ENCODE results near the gene SRGAP2C.
"Not testable (repeated sequence)": the region's sequence is repeated elsewhere in the genome, so short reads cannot be mapped to it uniquely, and the experiment has no call there.

SRGAP2C gene

GRCh38 chr1:121386319-121386948 lies 201.7 kb downstream of the SRGAP2C start:
- DNase-seq, result not testable (repeated sequence)

GRCh38 chr1:121389895-121390560 lies 205.3 kb downstream of the SRGAP2C start:
- DNase-seq, result not testable (repeated sequence)

DNA sequence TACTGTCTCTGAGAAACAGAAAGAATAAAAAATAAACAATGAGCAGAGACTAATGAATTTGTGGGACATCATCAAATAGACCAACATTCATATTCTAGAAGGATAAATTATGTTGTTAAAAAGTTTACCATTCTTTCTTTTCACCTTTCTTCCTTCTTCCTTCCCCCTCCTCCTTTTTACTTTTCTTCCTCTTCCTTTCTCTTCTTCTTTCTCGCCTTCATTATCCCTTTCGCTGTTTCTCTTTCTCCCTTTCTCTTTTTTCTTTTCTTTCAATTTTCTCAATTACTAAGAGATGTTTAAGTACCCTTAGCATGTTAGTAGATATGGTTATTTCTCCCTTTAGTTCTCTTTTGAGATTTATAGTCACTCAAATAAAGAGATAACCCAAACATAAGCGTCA lies 207.4 kb downstream of the SRGAP2C start:
- DNase-seq, result not testable (repeated sequence)

- peak in 1 of 2 experiments; percentile 39 for DNase-seq
Measured at GRCh38 chr1:121395718-121396201, 211.0 kb downstream of the SRGAP2C start.

DNA sequence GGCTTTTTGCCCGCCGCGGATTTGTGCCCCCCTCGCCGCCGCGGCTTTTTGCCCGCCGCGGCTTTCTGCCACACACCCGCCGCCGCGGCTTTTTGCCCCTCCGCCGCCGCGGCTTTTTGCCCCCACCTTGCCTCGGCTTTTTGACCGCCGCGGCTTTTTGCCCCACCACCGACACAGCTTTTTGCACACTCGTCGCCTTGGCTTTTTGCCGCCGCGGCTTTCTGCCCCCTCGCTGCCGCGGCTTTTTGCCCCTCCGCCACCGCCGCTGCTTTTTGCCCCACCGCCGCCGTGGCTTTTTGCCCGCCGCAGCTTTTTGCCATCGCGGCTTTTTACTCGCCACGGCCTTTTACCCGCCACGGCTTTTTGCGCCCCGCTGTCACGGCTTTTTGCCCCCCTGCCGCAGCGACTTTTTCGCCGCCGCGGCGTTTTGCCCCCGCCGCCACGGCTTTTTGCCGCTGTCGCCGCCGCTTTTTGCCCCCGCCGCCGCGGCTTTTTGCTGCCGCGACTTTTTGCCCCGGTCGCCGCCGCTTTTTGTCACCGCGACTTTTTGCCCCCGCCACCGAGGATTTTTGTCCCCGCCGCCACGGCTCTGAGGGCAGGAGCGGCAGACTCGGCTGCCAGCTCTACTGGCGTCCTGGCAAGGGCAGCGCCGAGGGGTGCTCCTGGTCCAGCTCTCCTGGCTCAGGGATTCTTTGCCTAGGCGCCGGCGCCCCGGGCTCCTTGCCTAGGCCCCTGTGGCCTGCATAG lies 211.7 kb downstream of the SRGAP2C start:
- DNase-seq, result peak in 1 of 2 experiments; percentile 25

DNA sequence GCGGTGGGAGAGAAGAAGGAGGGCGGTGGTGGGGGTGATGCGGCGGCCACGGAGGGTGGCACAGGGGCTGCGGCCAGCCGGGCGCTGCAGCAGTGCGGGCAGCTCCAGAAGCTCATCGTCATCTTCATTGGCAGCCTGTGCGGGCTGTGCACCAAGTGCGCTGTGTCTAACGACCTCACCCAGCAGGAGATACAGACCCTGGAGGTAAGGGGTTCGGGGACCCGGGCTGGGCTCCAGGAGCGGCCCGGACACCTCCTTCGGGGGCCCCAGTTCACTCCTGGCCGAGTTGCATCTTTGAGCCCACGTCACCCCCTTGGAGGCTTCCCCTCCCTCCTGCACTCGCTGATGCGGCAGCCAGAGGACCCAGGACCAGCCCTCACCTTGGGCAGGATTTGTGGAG lies 212.3 kb downstream of the SRGAP2C start:
- DNase-seq, result not testable (repeated sequence)

- not testable (repeated sequence) for DNase-seq
Measured at GRCh38 chr1:121399193-121399592, 214.4 kb downstream of the SRGAP2C start.

DNA sequence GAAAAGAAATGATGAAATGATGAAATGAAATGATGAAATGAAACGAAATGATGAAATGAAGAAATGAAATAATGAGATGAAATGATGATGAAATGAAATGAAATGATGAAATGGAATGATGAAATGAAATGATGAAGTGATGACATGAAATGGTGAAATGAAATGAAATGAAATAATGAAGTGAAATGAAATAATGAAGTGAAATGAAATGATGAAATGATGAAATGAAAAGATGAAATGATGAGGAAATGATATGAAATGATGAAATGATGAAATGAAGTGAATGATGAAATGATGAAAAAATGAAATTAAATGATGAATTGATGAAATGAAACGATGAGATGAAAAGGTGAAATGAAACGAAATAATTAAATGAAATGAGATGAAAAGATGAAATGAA lies 215.3 kb downstream of the SRGAP2C start:
- DNase-seq, result not testable (repeated sequence)

DNA sequence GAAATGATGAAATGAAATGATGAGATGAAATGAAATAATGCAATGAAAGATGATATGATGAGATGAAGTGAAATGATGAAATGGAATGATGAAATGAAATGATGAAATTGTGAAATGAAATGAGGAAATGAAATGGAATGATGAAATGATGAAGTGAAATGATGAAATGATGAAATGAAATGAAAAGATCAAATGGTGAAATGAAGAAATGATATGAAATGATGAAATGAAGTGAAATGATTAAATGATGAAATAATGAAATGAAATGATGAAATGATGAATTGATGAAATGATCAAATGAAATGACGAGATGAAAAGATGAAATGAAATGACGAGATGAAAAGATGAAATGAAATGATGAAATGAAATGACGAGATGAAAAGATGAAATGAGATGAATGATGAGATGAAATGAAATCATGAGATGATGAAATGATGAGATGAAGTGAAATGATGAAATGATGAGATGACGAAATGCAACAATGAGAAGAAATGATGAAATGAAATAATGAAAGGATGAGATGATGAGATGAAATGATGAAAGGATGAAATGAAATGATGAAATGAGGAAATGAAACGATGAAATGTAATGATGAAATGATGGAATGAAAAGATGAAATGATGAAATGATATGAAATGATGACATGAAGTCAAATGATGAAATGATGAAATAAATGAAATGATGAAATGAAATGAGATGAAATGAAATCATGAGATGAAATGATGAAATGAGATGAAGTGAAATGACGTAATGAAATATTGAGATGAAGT lies 216.0 kb downstream of the SRGAP2C start:
- not testable (repeated sequence) for DNase-seq

- not testable (repeated sequence) for DNase-seq
Measured at GRCh38 chr1:121401375-121401955, 216.7 kb downstream of the SRGAP2C start.

DNA sequence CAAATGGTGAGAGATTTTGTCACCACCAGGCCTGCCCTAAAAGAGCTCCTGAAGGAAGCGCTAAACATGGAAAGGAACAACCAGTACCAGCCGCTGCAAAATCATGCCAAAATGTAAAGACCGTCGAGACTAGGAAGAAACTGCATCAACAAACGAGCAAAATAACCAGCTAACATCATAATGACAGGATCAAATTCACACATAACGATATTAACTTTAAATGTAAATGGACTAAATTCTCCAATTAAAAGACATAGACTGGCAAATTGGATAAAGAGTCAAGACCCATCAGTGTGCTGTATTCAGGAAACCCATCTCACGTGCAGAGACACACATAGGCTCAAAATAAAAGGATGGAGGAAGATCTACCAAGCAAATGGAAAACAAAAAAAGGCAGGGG lies 218.5 kb downstream of the SRGAP2C start:
- not testable (repeated sequence) for DNase-seq

- DNase-seq, result no peak
Measured at GRCh38 chr1:121408354-121408753, 223.6 kb downstream of the SRGAP2C start.

GRCh38 chr1:121413821-121414220 lies 229.0 kb downstream of the SRGAP2C start:
- no peak for DNase-seq

GRCh38 chr1:121414905-121415304 lies 230.1 kb downstream of the SRGAP2C start:
- peak in 1 of 2 experiments; percentile 10 for DNase-seq

DNA sequence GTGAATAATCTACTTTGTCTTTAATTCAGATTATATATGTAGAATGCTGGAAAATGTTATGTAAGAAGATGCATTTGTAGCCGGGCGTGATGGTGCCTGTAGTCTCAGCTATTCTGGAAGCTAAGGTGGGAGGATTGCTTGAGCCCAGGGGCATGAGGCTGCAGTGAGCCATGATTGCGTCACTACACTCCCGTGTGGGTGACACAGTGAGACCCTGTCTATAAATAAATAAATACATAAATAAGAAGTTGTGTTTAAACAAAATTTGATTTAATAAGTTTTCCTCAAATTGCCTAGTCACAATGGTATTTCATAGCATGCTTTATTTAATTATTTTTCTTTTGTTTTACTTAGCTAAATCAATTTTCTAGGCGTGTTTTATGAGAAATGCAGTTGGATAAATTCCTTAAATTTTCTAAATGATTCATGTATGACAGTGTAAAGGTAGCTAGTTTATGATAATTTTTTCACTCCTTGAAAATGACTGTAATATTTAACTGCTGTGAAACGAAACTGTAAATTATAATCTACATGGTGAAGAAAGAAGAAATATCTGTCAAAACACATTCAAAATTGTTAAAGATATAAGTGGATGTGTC lies 232.6 kb downstream of the SRGAP2C start:
- DNase-seq, result no peak

DNA sequence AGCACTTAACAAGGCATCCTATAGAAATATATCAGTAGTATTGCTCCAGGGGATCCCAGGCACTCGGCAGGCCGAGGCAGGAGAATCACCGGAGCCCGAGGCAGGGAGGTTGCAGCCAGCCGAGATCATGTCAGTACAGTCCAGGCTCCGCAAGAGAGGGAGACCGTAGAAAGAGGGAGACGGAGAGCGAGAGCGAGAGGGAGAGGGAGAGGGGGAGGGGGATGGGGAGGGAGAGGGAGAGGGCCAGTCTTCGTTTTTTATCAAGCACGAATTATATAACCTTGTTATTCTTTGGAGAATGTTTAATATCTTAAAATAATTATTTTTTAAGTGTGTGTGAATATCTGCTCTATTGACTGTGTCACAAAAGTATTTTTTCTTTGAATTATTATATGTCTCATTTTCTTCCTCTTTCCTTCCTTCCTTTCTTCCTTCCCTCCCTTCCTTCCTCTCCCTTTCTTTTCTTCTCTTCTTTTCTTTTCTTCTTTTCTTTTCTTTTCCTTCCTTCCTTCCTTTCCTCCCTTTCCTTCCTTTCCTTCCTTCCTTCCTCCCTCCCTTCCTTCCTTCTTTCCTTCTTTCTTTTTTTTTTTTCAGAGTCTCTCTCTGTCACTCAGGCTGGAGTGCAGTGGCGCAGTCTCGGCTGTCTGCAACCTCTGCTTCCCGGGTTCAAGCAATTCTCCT lies 233.7 kb downstream of the SRGAP2C start:
- no peak for DNase-seq

GRCh38 chr1:121419050-121419615 lies 234.4 kb downstream of the SRGAP2C start:
- DNase-seq, result not testable (repeated sequence)

DNA sequence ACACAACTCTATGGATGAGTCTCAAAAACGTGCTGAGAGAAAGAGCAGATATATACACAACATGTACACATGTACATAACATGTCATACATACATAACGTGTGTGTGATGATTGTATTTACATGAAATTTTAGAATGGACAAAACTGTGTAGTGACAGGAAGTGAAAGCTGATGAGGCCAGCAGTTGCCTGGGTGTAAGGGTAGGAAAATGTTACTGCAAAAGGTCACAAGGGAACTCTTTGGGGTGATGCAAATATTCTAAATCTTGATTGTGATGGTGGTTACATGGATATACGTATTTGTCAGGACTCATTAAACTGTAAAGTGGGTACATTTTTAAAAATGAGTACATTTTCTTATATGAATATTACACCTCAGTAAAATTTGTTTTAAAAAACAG lies 236.7 kb downstream of the SRGAP2C start:
- not testable (repeated sequence) for DNase-seq

DNA sequence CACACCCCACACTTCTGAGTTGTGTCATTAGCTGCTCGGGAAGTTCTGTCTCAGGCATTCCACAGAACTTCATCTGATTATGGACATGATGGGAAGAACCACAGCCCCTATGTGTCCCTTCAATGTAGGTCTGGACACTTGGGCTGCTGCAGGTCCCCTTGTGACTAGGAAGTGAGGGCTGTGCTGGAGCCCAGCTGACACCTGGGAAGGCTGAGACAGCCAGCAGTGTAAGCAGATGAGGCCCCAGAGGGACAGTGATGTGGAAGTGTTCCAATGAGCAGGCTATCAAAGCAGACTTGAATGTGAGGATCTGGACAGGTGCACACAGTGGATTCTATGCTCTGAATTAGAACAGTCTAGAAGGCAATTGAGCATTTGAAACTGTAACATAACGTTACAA lies 239.2 kb downstream of the SRGAP2C start:
- DNase-seq, result not testable (repeated sequence)

- DNase-seq, result not testable (repeated sequence)
Measured at GRCh38 chr1:121433517-121433916, 248.7 kb downstream of the SRGAP2C start.

GRCh38 chr1:121438862-121439261 lies 254.1 kb downstream of the SRGAP2C start:
- DNase-seq, result not testable (repeated sequence)
